ENCODE data around the gene THOC7. TPM values are rescaled to one million over a fixed set of nuclear protein-coding genes. Genes with fewer than 3 reads are reported as not detected.

THOC7 gene
- total RNA-seq, 2 donors from 2014 or later = 40.9 to 64.2 TPM

DNA sequence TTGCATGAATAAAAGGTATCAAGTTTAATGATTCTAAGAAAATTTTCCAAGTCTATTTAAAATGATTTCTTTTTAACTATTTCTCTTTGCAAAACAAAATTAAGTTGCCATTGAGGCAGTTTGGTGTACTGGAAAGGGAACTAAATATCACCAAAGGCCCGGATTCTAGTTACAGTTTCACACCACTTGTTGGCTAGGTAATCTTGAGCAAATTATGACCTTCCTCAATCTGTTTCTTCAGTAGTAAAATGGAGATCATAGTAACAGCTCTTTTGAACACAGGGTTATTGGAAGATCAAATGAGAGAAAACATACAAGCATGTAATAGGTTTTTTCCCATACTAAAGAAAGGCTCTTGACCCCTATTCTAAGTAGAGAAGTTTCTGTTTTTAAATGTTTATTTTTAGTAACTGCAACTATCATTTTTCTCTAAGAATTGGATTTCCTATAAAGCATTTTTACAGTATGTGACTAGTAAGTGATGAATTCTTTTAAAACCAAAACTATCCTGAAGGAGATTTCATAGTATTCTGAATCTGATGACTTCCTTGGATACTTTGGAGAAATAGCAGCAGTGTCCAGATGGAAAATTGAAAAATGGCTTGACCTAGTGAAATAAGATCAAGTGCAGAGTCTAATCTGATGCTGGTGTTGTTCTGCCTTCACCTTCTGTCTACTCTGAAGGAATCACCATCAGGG, 32.9 kb upstream of the THOC7 start:
- Mint-ChIP-seq H3K27me3 (no peaks in the 10 kb centered on the region), H3K9me3 (no peaks in the 10 kb centered on the region), H3K4me3 (no peak overlapping the region), H3K4me1 (peaks cover 36% of the 10 kb centered on the region), H3K36me3 (ENCODE audit: low read depth) (peaks cover 34% of the 10 kb centered on the region), H3K27ac (no peak overlapping the region)
- ATAC-seq (replicated peaks) = no peak

DNA sequence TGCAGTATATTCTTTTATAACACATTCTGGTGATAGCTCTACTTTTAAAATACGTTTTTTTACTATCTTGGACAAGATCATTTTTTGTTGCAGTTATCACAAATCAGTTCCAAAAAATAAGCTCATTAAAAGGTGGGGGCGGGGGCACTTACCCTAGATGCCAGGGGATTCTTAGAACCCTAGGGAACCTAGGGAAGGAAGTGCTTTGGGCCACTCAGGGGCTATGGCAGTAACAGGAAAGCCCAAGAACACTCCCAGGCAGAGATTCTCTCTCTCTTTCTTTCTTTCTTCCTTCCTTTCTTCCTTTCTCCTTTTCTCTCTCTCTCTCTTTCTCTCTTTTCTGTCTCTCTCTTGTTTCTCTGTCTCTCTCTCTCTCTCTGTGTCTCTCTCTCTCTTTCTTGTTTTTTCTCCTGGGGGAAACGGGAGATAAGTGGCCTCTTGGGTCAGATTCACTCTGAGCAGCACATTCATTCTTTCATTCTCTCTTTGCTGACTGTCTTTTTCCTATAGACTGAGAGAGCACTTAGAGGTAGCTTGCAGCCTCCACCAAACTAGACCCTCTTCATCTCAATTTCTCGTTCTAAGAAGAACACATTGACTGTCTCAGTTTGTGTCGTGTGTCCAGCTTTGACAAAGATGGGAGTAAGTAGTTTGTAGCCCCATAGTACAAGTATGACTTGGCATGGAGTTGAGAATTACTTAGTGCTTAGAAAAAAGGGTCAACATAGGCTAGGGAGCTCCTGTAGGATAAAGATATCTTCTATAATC, 32.0 kb upstream of the THOC7 start:
- Mint-ChIP-seq H3K4me3 (peak overlapping the region; percentile 59), H3K36me3 (ENCODE audit: low read depth) (peaks cover 27% of the 10 kb centered on the region), H3K27ac (peak overlapping the region; percentile 81), H3K27me3 (no peaks in the 10 kb centered on the region), H3K9me3 (no peaks in the 10 kb centered on the region), H3K4me1 (peaks cover 36% of the 10 kb centered on the region)
- ATAC-seq (replicated peaks) = peak; percentile 79

DNA sequence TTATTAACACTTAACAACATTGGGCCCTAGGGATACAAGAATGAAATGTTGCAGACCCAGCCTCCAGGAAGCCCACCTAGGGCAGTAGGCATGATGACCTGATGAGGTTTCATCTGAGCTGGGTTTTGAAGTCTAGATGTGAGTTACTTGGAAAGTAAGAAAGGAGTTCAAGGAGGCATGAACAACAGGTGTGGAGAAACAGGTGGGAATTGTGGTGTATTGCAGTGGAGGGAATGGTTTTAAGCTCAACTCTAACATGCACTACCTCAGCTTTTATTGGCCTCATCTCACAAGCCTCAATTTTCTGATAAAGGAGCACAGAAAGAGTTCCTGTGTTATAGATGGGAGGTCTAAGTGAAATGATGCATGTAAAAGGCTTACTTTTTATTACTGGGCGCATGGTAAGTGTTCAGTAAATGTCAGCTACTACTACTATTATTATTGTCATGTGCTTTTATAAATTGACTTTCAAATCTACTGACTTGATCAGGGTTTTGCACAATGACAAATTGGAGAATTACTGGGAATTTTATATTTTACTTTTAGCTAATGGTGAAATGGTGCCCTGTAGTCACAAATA, 29.3 kb upstream of the THOC7 start:
- H3K27ac Mint-ChIP-seq = peak overlapping the region; percentile 6
- ATAC-seq (replicated peaks) = no peak
- H3K9me3 Mint-ChIP-seq = no peaks in the 10 kb centered on the region
- no peaks in the 10 kb centered on the region for H3K27me3 Mint-ChIP-seq
- no peaks in the 10 kb centered on the region for H3K36me3 Mint-ChIP-seq (ENCODE audit: low read depth)
- no peak overlapping the region for H3K4me3 Mint-ChIP-seq
- H3K4me1 Mint-ChIP-seq = peaks cover 27% of the 10 kb centered on the region

- ATAC-seq (replicated peaks) = no peak
- peaks cover 30% of the 10 kb centered on the region for H3K4me1 Mint-ChIP-seq
- H3K36me3 Mint-ChIP-seq (ENCODE audit: low read depth) = no peaks in the 10 kb centered on the region
- H3K9me3 Mint-ChIP-seq = no peaks in the 10 kb centered on the region
- no peaks in the 10 kb centered on the region for H3K27me3 Mint-ChIP-seq
- no peak overlapping the region for H3K27ac Mint-ChIP-seq
- no peak overlapping the region for H3K4me3 Mint-ChIP-seq
These were observed 27.9 kb upstream of the THOC7 start for GRCh38 chr3:63891518-63891917.

DNA sequence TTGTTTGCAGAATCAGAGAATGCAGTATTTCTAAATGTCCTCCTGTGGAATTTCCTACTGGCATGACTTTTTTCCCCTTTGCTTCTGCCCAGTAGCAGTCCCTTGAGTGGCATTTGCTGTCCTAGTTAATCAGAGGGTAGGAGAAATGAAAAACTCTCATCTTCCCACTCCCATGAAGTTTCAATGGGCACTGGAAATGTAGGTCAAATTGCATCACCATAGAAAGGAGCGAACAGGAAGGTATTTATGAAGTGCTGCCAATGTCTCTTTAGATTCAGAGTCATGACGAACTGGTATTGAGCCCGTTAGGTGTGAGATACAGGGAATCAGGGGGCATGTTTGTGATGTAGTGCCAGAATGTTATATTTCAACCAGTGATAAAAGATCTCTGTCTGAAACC, 23.3 kb upstream of the THOC7 start:
- peak overlapping the region; percentile 1 for H3K4me3 Mint-ChIP-seq
- ATAC-seq (replicated peaks) = peak; percentile 38
- no peaks in the 10 kb centered on the region for H3K27me3 Mint-ChIP-seq
- H3K36me3 Mint-ChIP-seq (ENCODE audit: low read depth) = no peaks in the 10 kb centered on the region
- no peak overlapping the region for H3K27ac Mint-ChIP-seq
- H3K4me1 Mint-ChIP-seq = peaks cover 12% of the 10 kb centered on the region
- H3K9me3 Mint-ChIP-seq = no peaks in the 10 kb centered on the region

GRCh38 chr3:63880653-63881052, 17.0 kb upstream of the THOC7 start:
- Mint-ChIP-seq H3K4me1 (peaks cover 26% of the 10 kb centered on the region), H3K27ac (no peak overlapping the region), H3K9me3 (no peaks in the 10 kb centered on the region), H3K27me3 (no peaks in the 10 kb centered on the region), H3K36me3 (ENCODE audit: low read depth) (no peaks in the 10 kb centered on the region), H3K4me3 (no peak overlapping the region)
- ATAC-seq (replicated peaks) = no peak

DNA sequence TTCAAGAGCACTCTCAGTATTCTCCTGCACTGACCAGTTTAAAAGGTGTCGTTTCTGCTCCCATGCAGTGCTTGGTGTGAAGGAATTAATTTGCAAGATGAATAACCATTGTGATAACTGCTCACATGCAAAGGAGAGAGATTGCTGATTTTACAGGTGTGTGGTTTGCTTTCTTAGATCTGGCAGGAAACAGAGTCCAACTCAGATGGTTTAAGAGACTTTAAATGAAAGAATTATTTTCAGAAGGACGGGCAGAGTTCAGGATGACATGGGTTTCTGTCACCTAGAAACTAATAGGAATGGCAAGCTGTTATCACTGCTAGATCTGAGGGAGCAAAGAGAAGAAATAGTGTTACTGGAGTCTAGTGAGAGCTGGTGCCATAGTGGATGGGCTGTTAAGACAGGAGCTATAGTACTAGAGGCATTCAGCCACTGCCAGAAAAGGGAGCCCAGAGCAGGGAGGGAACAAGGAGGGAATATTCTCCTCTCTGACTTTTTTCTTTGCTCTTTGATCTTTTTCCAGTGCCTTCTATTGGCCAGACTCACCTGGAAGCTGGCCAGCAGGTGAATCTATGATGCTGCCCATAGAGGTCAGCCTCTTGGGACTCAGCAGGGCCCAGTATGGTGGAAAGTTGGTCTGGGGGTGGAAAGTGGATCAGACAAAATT, 14.9 kb upstream of the THOC7 start:
- H3K27me3 Mint-ChIP-seq = no peaks in the 10 kb centered on the region
- peaks cover 7% of the 10 kb centered on the region for H3K36me3 Mint-ChIP-seq (ENCODE audit: low read depth)
- ATAC-seq (replicated peaks) = no peak
- H3K4me3 Mint-ChIP-seq = peak overlapping the region; percentile 1
- peak overlapping the region; percentile 43 for H3K27ac Mint-ChIP-seq
- no peaks in the 10 kb centered on the region for H3K9me3 Mint-ChIP-seq
- H3K4me1 Mint-ChIP-seq = peaks cover 33% of the 10 kb centered on the region

DNA sequence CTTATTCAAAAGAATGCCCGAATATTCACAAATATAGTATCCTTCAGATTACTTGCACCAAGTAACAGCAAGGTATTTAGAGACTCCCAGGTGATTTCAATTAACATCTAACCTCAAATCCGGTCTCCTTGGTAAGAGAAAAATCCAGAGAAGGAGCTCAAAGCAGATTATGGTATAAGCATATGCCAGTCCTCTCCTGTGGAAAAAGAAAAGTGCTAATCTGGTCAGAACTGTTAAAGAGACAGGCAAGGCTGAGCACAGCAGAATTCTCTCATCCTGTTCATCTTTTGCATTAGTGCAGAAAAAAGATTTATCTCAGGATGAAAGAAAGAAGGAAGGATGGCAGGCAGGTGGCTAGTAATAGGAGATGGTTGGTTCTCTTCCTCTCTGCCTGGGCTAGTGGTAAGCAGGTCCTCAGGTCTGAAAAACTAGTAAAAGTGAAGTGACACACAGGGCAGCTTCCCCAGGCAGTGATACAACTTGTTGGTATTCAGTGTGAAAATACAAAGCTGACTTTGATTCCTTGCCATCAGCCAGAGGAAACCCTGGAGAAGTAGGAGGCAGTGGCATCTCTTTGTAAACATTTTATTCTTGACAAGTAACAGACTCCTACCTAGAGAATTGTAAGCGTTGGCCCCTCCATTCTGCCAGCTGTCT, 14.3 kb upstream of the THOC7 start:
- Mint-ChIP-seq H3K36me3 (ENCODE audit: low read depth) (peaks cover 7% of the 10 kb centered on the region), H3K4me1 (peaks cover 34% of the 10 kb centered on the region), H3K4me3 (peak overlapping the region; percentile 1), H3K9me3 (no peaks in the 10 kb centered on the region), H3K27ac (peak overlapping the region; percentile 43), H3K27me3 (no peaks in the 10 kb centered on the region)
- ATAC-seq (replicated peaks) = peak; percentile 47

- Mint-ChIP-seq H3K4me3 (no peak overlapping the region), H3K27me3 (no peaks in the 10 kb centered on the region), H3K4me1 (peaks cover 41% of the 10 kb centered on the region), H3K27ac (peak overlapping the region; percentile 36), H3K36me3 (ENCODE audit: low read depth) (peaks cover 7% of the 10 kb centered on the region), H3K9me3 (no peaks in the 10 kb centered on the region)
- no peak for ATAC-seq (replicated peaks)
These were observed 12.7 kb upstream of the THOC7 start for GRCh38 chr3:63876260-63876659.

GRCh38 chr3:63875510-63875909, 11.9 kb upstream of the THOC7 start:
- ATAC-seq (replicated peaks) = no peak
- Mint-ChIP-seq H3K36me3 (ENCODE audit: low read depth) (peaks cover 7% of the 10 kb centered on the region), H3K27me3 (no peaks in the 10 kb centered on the region), H3K4me3 (no peak overlapping the region), H3K4me1 (peaks cover 39% of the 10 kb centered on the region), H3K27ac (no peak overlapping the region), H3K9me3 (no peaks in the 10 kb centered on the region)

DNA sequence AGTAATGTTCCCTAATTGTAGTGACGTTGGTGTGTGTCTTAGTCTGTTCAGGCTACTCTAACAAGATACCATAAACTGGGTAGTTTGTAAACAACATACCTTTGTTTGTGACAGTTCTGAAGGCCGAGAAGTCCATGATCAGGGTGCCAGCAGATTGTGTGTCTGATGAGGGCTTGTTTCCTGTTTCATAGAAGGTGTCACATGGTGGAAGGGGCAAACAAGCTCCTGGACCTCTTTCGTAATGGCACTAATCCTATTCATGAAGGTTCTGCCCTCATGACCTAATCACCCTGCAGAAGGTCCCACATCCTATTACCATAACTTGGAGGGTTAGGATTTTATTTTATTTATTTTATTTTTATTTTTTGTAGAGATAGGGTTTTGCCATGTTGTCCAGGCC, 11.2 kb upstream of the THOC7 start:
- ATAC-seq (replicated peaks) = no peak
- no peaks in the 10 kb centered on the region for H3K9me3 Mint-ChIP-seq
- H3K27ac Mint-ChIP-seq = no peak overlapping the region
- peaks cover 36% of the 10 kb centered on the region for H3K4me1 Mint-ChIP-seq
- peaks cover 7% of the 10 kb centered on the region for H3K36me3 Mint-ChIP-seq (ENCODE audit: low read depth)
- no peaks in the 10 kb centered on the region for H3K27me3 Mint-ChIP-seq
- no peak overlapping the region for H3K4me3 Mint-ChIP-seq

DNA sequence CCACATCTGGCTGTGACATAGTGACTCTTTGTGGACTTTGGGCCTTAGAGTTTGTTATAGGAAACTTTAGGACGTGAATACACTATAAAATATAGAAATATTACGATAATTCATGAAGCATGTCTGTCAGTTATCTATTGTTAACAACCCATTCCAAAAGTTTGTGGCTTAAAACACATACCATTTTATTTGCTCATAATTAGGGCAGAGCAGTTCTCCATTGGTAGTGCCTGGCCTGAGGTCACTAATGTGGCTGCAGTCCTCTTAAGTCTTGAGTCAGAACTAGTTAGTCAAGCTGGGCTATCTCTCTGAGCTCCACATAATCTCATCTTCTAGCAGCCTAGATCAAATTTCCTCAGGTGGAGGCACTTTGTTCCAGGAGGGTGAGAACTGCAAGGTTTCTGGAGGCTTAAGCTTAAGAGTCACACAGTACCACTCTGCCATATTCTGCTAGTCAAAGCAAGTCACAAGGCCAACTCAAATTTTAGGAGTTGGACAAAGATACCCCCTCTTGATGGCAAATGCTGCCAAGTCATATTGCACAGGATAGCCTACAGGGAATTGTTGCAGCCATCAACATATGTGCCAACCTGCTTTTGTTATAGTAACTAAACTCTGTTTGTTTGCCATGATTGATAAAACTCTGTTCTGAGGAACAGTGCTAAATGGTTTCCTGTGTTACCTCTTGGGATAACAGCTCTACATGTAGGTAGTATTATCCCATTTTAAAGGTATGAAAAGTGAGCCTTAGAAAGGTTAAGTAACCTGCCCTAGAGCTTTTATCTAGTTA, 8.7 kb upstream of the THOC7 start:
- H3K9me3 Mint-ChIP-seq = no peaks in the 10 kb centered on the region
- H3K4me1 Mint-ChIP-seq = peaks cover 27% of the 10 kb centered on the region

GRCh38 chr3:63870615-63871005, 7.0 kb upstream of the THOC7 start:
- H3K27ac Mint-ChIP-seq = no peak overlapping the region
- H3K4me3 Mint-ChIP-seq = no peak overlapping the region
- no peaks in the 10 kb centered on the region for H3K27me3 Mint-ChIP-seq
- H3K9me3 Mint-ChIP-seq = no peaks in the 10 kb centered on the region
- peaks cover 24% of the 10 kb centered on the region for H3K36me3 Mint-ChIP-seq (ENCODE audit: low read depth)
- no peak for ATAC-seq (replicated peaks)
- H3K4me1 Mint-ChIP-seq = peaks cover 32% of the 10 kb centered on the region

More for the DNA sequence above, 8.7 kb upstream of the THOC7 start:
- Mint-ChIP-seq H3K36me3 (ENCODE audit: low read depth) (peaks cover 8% of the 10 kb centered on the region), H3K4me3 (no peak overlapping the region), H3K27ac (no peak overlapping the region), H3K27me3 (no peaks in the 10 kb centered on the region)
- ATAC-seq (replicated peaks) = no peak
